Activated T-helper 1 cell treated with Interleukin-2 at 50 U/mL for 16 hours (primary cell): ENCODE measurements around the gene GNPTG.
A peak's percentile ranks its signal among the peaks of the same experiment; 100 is the strongest.

Experiments
- DNase-seq: peaks from one replicate; pipeline ENCODE4 v3.0.0-alpha.2; 2020; ENCODE audit warnings: low read depth

Gene GNPTG

GRCh38 chr16:1333854-1334700, 17.7 kb upstream of the GNPTG start:
- no peak for DNase-seq

- no peak for DNase-seq
Measured at GRCh38 chr16:1334739-1335138, 17.0 kb upstream of the GNPTG start.

DNA sequence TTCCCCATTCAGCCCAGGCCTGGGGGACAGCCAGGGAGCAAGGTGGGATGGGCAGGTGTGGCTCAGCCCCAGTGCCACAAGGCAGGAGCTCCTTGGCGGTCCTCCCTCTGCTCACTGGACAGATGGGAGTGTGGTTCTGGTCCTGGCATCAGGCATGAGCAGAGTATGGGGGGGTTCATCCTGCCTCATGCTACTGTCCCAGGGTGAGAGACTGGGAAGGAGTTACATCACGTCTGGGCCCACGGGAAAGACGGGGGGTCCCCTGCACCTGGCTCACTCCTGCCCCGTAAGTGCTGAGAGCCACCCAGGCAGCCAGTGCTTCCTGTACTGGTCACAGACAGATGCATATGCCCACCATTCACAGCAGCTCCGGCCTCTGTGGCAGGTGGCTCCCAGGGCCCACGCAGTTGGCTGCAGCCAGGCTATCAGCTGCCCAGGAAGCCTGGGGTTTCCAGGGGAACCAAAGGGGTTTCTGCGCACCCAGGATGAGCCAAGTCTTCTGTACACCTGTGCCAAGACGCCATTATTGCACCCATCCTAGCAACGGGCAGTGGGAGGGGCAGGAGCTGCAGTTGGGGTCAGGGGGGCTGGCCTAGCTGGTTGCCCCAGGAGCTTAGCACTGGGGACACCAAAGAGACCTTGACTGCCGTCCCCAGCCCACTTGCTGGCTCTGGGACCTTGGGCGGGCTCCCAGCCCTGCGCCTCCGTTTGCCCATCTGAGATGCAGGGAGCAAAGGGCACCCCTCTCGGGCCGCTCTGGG, 16.3 kb upstream of the GNPTG start:
- no peak for DNase-seq

DNA sequence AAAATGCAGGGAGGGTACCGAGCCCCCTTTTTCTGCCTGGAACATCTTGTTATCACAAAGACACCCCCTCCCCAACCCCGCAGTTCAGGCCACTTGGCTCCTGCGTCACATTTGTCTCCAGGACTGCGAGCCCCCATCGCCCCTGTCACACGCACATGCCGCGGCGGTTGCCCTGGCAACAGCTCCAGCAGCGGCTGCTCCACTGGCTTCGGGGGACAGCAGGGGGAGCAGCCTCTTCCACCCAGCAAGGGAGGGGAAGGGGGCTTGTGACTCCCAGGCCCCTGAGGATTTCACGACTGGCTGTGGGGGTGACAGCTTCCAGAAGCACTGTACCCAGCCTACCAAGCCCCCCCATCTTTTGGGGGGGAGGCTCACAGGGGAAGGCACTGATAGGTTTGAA, 15.7 kb upstream of the GNPTG start:
- DNase-seq, result no peak

DNA sequence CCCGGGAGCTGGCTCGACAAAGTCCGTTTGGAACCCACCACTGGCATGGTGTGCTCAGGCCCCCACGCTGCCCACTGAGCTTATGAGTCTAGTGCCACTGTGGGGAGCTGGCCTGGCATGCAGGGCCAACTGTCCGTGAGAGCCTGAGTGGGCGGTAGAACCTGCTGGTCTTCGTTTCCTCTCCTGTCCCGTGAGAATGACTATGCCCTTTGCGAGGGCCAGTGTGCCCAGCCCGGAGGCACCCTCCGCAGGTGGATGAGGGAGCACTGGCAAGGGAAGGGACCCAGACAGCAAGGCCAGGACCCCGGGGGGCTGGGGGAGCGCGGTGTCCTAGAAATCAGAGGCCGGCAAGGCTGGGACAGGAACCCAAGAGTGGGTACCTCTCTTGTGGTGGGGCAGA, 15.1 kb upstream of the GNPTG start:
- no peak for DNase-seq

DNA sequence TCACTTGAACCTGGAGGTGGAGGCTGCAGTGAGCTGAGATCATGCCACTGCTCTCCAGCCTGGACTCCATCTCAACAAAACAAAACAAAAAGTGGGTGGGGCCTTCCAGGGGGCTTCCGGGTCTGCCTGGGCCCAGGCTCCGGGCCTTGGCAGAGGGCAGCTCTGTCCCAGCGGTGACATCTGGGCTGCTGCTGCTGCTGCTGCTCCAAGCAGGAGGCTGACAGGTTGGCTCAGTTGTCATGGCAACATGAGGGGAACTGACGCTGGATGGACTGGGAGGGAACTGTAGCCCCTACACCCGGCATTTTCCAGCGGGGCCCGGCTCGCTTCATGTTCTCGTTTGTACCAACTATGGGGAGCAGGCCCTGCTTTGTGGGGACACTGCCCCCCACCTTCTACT, 14.2 kb upstream of the GNPTG start:
- DNase-seq, result no peak

- no peak for DNase-seq
Measured at GRCh38 chr16:1338119-1338730, 13.5 kb upstream of the GNPTG start.

GRCh38 chr16:1338855-1339675, 12.7 kb upstream of the GNPTG start:
- DNase-seq, result no peak

- DNase-seq, result no peak
Measured at GRCh38 chr16:1340730-1341494, 10.8 kb upstream of the GNPTG start.

- DNase-seq, result no peak
Measured at GRCh38 chr16:1341495-1342420, 10.0 kb upstream of the GNPTG start.

- DNase-seq, result peak; percentile 89
Measured at GRCh38 chr16:1342526-1343427, 9.0 kb upstream of the GNPTG start.

GRCh38 chr16:1343428-1344242, 8.1 kb upstream of the GNPTG start:
- DNase-seq, result no peak

DNA sequence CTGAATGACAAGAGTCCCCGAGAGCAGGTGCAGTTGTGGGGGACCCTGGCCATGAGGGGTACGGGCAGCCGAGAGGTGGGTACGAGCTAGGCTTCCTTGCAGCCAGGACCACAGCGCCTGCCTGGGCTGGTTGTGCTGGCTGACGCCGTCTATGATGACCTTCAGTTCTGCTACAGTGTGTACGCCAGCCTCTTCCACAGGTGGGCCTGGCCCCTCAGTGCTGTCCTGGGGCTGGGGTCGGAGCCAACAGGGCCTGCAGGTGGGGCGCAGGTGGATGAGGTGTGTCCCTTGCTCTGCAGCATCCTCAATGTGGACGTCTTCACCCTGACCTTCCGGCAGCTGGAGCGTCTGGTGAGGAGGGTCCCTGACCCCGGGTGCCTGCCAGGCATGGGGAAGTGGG, 7.2 kb upstream of the GNPTG start:
- no peak for DNase-seq

GRCh38 chr16:1345087-1345486, 6.6 kb upstream of the GNPTG start:
- DNase-seq, result no peak

DNA sequence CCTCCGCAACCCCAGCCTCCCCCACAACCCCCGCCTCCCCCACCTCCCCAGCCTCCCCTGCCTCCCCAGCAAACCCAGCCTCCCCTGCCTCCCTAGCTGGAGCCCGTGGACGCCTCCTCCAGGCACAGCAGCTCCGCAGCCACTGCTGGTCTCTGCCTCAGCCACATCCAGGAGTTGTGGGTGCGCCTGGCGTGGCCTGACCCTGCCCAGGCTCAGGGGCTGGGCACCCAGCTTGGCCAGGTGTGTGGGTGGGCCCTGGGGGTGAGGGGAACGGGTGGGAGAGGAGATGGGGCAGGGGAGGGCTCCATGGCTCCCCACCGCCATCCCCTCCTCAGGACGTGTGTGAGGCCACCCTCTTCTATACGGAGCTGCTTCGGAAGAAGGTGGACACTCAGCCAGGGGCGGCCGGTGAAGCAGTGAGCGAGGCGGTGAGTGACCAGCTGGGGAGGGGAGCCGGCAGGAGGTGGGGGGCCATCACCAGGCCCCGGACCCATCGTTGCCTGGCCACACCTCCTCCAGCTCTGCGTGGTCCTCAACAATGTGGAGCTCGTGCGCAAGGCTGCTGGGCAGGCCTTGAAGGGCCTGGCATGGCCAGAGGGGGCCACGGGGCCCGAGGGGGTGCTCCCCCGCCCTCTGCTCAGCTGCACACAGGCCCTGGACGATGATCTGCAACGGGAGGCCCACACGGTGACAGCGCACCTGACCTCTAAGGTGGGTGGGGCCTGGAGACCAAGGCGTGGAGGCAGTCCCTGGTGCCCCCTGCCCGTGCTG, 5.9 kb upstream of the GNPTG start:
- no peak for DNase-seq

- no peak for DNase-seq
Measured at GRCh38 chr16:1346422-1347285, 5.1 kb upstream of the GNPTG start.
